K562 (cell line): ENCODE data around the gene SV2A. TPM values are rescaled to one million over a fixed set of nuclear protein-coding genes. Genes with fewer than 3 reads are reported as not detected.

Source experiments
- ATAC-seq: fragments of 200-7000 bp; cut with Tn5 transposase; 3 replicates; pipeline ENCODE4 v1.9.1; 2020; ENCODE audit warnings: moderate library complexity
- BruUV-seq: library from RNA; stranded (reverse); fragments of 400-500 nt; replicated peaks from 2 replicates; lab custom pipeline; 2021; lab: Mats Ljungman, UMichigan
- CTCF ChIA-PET: fragments of 300-600 bp; formaldehyde crosslinking; extraction: SDS; loops from one replicate; lab custom pipeline; 2021; ENCODE audit warnings: low intra/inter-chr PET ratio; lab: Yijun Ruan, JAX
- POLR2A ChIA-PET: fragments of 300-600, 350-650 bp; sonication (Branson Sonifier 250); formaldehyde crosslinking; extraction: SDS; loops from one replicate; lab custom pipeline; 2021; ENCODE audit warnings: antibody characterized with exemption, inconsistent platforms; lab: Yijun Ruan, JAX
- DNase-seq, 4 experiments: peaks; one replicate each; pipeline versions ENCODE4 v3.0.0 to v3.0.0-alpha.2; 2011 to 2018; ENCODE audit warnings: low spot score in 3 of 4, mixed read lengths in 3 of 4; ENCODE audit errors: extremely low read depth in 1 of 4
- FAIRE-seq: peaks from 2 replicates; lab custom pipeline; 2011; peaks lifted over from hg19 to GRCh38; lab: Jason Lieb, UNC
- H2AFZ ChIP-seq: 2 replicates; pipeline ENCODE4 v1.6.0; 2011; ENCODE audit warnings: low read depth, low read length, control low read depth, inconsistent platforms
- H3K27ac ChIP-seq: fragments of 200-600 bp; 3 replicates; pipeline ENCODE4 v1.8.0; 2011; ENCODE audit warnings: low read depth, mild to moderate bottlenecking, control low read depth, inconsistent platforms, low read length, moderate library complexity, mixed read lengths; ENCODE audit errors: extremely low read depth
- H3K27me3 ChIP-seq, 2 experiments: fragments of 300-600 bp in 1 of 2; 2 replicates in 1 of 2; 3 replicates in 1 of 2; pipeline versions ENCODE4 v1.6.0 to v1.8.0; 2011; ENCODE audit warnings: inconsistent platforms in 2 of 2, low read length in 2 of 2, mild to moderate bottlenecking in 1 of 2, mixed read lengths in 1 of 2, moderate library complexity in 1 of 2; ENCODE audit not compliant: control insufficient read depth in 2 of 2, insufficient read depth in 2 of 2
- H3K36me3 ChIP-seq: fragments of 300-600 bp; 3 replicates; pipeline ENCODE4 v1.8.0; 2011; ENCODE audit warnings: mild to moderate bottlenecking, low read length, inconsistent platforms; ENCODE audit not compliant: control insufficient read depth, insufficient read depth
- H3K4me1 ChIP-seq, 2 experiments: fragments of 200-600 bp in 1 of 2; replicated peaks in 1 of 2; 2 replicates in 1 of 2; 3 replicates in 1 of 2; pipeline versions ENCODE4 v1.5.1 to v1.8.0; 2011; ENCODE audit warnings: inconsistent platforms in 2 of 2, low read length in 2 of 2, mild to moderate bottlenecking in 1 of 2, mixed read lengths in 1 of 2, moderate library complexity in 1 of 2; ENCODE audit not compliant: control insufficient read depth in 2 of 2, insufficient read depth in 2 of 2
- H3K4me2 ChIP-seq: 2 replicates; pipeline ENCODE4 v1.6.1; 2011; ENCODE audit warnings: low read length, control low read depth, inconsistent platforms, mixed read lengths; ENCODE audit not compliant: insufficient read depth
- H3K4me3 ChIP-seq: fragments of 200-600 bp; sonication (generic), shearing (Covaris generic); 2 replicates; pipeline ENCODE4 v1.5.1; 2016; ENCODE audit warnings: control low read depth, inconsistent platforms
- H3K79me2 ChIP-seq: fragments of 200-600 bp; 3 replicates; pipeline ENCODE4 v1.8.0; 2011; ENCODE audit warnings: low read length, inconsistent platforms; ENCODE audit not compliant: control insufficient read depth, insufficient read depth
- H3K9ac ChIP-seq, 2 experiments: 2 replicates each; pipeline versions ENCODE4 v1.6.0 to v1.6.1; 2011; ENCODE audit warnings: low read depth in 2 of 2, low read length in 2 of 2, control low read depth in 1 of 2, inconsistent platforms in 1 of 2, mild to moderate bottlenecking in 1 of 2, mixed read lengths in 1 of 2; ENCODE audit not compliant: insufficient read depth in 1 of 2
- H3K9me1 ChIP-seq: one replicate; pipeline ENCODE4 v1.6.0; 2011; ENCODE audit warnings: inconsistent platforms, mild to moderate bottlenecking, low read length, moderate library complexity; ENCODE audit not compliant: control insufficient read depth, insufficient read depth
- H3K9me3 ChIP-seq: replicated peaks from 2 replicates; pipeline ENCODE4 v1.5.1; 2011; ENCODE audit warnings: low read depth, low read length, inconsistent platforms; ENCODE audit not compliant: control insufficient read depth, insufficient read depth
- H4K20me1 ChIP-seq: replicated peaks from 2 replicates; pipeline ENCODE4 v1.6.1; 2011; ENCODE audit warnings: low read length, inconsistent platforms, mixed read lengths; ENCODE audit not compliant: control insufficient read depth, insufficient read depth
- CBX3 ChIP-seq, 2 experiments: IDR thresholded peaks; 1 replicate in 1 of 2; 2 replicates in 1 of 2; pipeline ENCODE4 v1.6.1; 2012; ENCODE audit warnings: inconsistent platforms in 2 of 2, low read length in 2 of 2, borderline replicate concordance in 1 of 2, control low read depth in 1 of 2
- CHD2 ChIP-seq: IDR thresholded peaks from 2 replicates; pipeline ENCODE4 v1.6.1; 2011; ENCODE audit warnings: low read depth, low read length
- RAD21 ChIP-seq, 2 experiments: fragments of 250-450 bp in 1 of 2; fragments of 450-650 bp in 1 of 2; sonication (Bioruptor Pico) in 1 of 2; formaldehyde crosslinking in 1 of 2; IDR thresholded peaks in 1 of 2; conservative IDR thresholded peaks in 1 of 2; 2 replicates each; pipeline versions ENCODE4 v1.4.0 to v1.8.0; 2020 to 2022; ENCODE audit warnings: mild to moderate bottlenecking in 2 of 2, moderate library complexity in 1 of 2
- SNIP1 ChIP-seq: fragments of 450-650 bp; IDR thresholded peaks from 2 replicates; pipeline ENCODE4 v1.7.1; 2017; ENCODE audit warnings: low read depth, mild to moderate bottlenecking
- SRSF9 ChIP-seq: fragments of 200-400 bp; formaldehyde crosslinking; IDR thresholded peaks from 2 replicates; pipeline ENCODE4 v1.6.1; 2017; ENCODE audit warnings: low read depth, low read length, borderline replicate concordance
- ZBTB49 ChIP-seq: sonication (generic); formaldehyde crosslinking; IDR thresholded peaks from 2 replicates; pipeline ENCODE4 v1.8.0; 2022; ENCODE audit warnings: missing genetic modification reagents, mild to moderate bottlenecking, borderline replicate concordance
- ZFPM2 ChIP-seq: fragments of 250-450 bp; sonication (Bioruptor Pico); IDR thresholded peaks from 2 replicates; pipeline ENCODE4 v1.5.1; 2022; ENCODE audit warnings: mild to moderate bottlenecking
- in situ Hi-C: fragments of 300-500 bp; cut with MboI; formaldehyde crosslinking; loops from 4 replicates; pipeline ENCODE4 v1.15.0; 2018; ENCODE audit warnings: inconsistent platforms, mixed read lengths
- intact Hi-C: fragments of 100-400 bp; cut with micrococcal nuclease; formaldehyde crosslinking; loops from 2 replicates; pipeline ENCODE4 v1.14.2; 2022
- polyA plus RNA-seq, 8 experiments: library from polyadenylated mRNA; depleted of rRNA in 4 of 8; stranded (reverse) in 5 of 8; unstranded in 3 of 8; fragments of >200 nt; fragmentation: Nextera tagmentation in 2 of 8; fragmentation: Illumina TruSeq in 1 of 8; extraction: Ambion mirVana in 2 of 8; extraction: Trizol in 1 of 8; gene quantifications; 2 replicates each; pipeline versions ENCODE4 v1.2.1 to v1.2.3, GENCODE V29; 2011 to 2014; ENCODE audit warnings: inconsistent platforms in 1 of 8, missing spikeins in 1 of 8
- total RNA-seq, 7 experiments: library from RNA; depleted of rRNA in 6 of 7; stranded (reverse); fragments of >200 nt in 6 of 7; fragmentation: Illumina TruSeq in 2 of 7; extraction: Trizol in 2 of 7; gene quantifications; 2 replicates each; pipeline versions ENCODE4 v1.2.1 to v1.2.3, GENCODE V29; 2011 to 2021; ENCODE audit warnings: low replicate concordance in 1 of 7
- TF ChIP-seq, protein P1 (sequence below): fragments of 450-650 bp; formaldehyde crosslinking; IDR thresholded peaks from 2 replicates; pipeline ENCODE4 v1.4.0; 2020; ENCODE audit warnings: mild to moderate bottlenecking, moderate library complexity
- TF ChIP-seq, protein P2 (sequence below), 2 experiments: fragments of 450-650 bp in 1 of 2; sonication (generic) in 1 of 2; formaldehyde crosslinking in 1 of 2; IDR thresholded peaks; 2 replicates each; pipeline versions ENCODE4 v1.7.1 to v1.9.0; 2016 to 2022; ENCODE audit warnings: inconsistent platforms in 1 of 2, mild to moderate bottlenecking in 1 of 2, missing genetic modification reagents in 1 of 2

SV2A gene
- total and polyA plus RNA-seq, 9 of the 15 experiments (the other 6 are each of a cell fraction or from before 2014, with no cell fraction given) = 0.07 to 0.22 (median 0.11) TPM; not detected in 1

DNA sequence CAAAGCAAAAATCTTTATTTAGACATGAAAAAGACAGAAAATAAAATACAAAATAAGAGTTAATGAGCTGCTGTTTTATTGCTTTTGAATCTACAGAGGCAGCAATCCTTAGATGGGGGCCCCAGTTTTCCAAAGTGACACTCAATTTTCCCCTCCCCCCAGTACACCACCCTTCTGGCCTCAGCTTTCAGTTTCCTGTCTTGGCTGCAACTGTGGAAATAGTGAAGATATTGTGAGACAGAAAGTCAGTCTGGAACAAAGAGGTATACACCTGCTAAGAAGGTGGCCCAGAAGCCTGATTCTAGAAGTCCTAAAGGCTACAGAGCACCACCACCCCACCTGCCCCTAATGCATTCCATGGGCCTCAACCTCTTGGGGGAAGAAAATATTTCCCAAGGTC lies 20.1 kb upstream of the SV2A start:
- in situ Hi-C loops = no loop called here
- no peak for DNase-seq
- Histone ChIP-seq H3K79me2 (no peaks in the 10 kb centered on the region), H3K9me1 (no peaks in the 10 kb centered on the region), H3K27ac (no peak overlapping the region), H3K9me3 (no peaks in the 10 kb centered on the region), H3K4me1 (peaks cover 23 to 39% of the 10 kb centered on the region in 2 experiments), H3K4me3 (no peak overlapping the region), H3K36me3 (no peaks in the 10 kb centered on the region), H2AFZ (no peak overlapping the region), H4K20me1 (no peaks in the 10 kb centered on the region), H3K4me2 (no peak overlapping the region), H3K9ac (peak overlapping the region; percentile 3 to 53; a peak in 1 of 4 replicates), H3K27me3 (no peaks in the 10 kb centered on the region)
- ATAC-seq = no peak
- FAIRE-seq = no peak
- ChIA-PET CTCF (no interaction called here), POLR2A (interaction anchor here (0.6 to 2.7 kb wide), 4 partner anchors 9 to 249 kb away, joined by 3 to 24 read pairs (median 12); partner anchors contain the start of gene SF3B4)
- intact Hi-C loops = no loop called here
- no TSS peak for BruUV-seq
- TF ChIP-seq RAD21 (CRISPR knock-in tag; conservative IDR thresholded peaks at IDR 0.05 in 1 of 2, IDR thresholded peaks at IDR 0.05 in 1 of 2) (no peak), SNIP1 (no peak), ZFPM2 (CRISPR knock-in tag) (no peak), CBX3 (IDR thresholded peaks at IDR 0.05; ENCODE audit: borderline replicate concordance in 1 of 2, low read length in 2 of 2) (no peak), CHD2 (no peak), ZBTB49 (CRISPR knock-in tag) (no peak), SRSF9 (no peak)
- TF ChIP-seq, protein P1, sequence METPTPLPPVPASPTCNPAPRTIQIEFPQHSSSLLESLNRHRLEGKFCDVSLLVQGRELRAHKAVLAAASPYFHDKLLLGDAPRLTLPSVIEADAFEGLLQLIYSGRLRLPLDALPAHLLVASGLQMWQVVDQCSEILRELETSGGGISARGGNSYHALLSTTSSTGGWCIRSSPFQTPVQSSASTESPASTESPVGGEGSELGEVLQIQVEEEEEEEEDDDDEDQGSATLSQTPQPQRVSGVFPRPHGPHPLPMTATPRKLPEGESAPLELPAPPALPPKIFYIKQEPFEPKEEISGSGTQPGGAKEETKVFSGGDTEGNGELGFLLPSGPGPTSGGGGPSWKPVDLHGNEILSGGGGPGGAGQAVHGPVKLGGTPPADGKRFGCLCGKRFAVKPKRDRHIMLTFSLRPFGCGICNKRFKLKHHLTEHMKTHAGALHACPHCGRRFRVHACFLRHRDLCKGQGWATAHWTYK = no peak
- TF ChIP-seq, protein P2, sequence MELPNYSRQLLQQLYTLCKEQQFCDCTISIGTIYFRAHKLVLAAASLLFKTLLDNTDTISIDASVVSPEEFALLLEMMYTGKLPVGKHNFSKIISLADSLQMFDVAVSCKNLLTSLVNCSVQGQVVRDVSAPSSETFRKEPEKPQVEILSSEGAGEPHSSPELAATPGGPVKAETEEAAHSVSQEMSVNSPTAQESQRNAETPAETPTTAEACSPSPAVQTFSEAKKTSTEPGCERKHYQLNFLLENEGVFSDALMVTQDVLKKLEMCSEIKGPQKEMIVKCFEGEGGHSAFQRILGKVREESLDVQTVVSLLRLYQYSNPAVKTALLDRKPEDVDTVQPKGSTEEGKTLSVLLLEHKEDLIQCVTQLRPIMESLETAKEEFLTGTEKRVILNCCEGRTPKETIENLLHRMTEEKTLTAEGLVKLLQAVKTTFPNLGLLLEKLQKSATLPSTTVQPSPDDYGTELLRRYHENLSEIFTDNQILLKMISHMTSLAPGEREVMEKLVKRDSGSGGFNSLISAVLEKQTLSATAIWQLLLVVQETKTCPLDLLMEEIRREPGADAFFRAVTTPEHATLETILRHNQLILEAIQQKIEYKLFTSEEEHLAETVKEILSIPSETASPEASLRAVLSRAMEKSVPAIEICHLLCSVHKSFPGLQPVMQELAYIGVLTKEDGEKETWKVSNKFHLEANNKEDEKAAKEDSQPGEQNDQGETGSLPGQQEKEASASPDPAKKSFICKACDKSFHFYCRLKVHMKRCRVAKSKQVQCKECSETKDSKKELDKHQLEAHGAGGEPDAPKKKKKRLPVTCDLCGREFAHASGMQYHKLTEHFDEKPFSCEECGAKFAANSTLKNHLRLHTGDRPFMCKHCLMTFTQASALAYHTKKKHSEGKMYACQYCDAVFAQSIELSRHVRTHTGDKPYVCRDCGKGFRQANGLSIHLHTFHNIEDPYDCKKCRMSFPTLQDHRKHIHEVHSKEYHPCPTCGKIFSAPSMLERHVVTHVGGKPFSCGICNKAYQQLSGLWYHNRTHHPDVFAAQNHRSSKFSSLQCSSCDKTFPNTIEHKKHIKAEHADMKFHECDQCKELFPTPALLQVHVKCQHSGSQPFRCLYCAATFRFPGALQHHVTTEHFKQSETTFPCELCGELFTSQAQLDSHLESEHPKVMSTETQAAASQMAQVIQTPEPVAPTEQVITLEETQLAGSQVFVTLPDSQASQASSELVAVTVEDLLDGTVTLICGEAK (IDR thresholded peaks at IDR 0.05) = no peak
- TF ChIP-seq, protein P2 (CRISPR knock-in tag; IDR thresholded peaks at IDR 0.05) = no peak
